Measurements from ENCODE around the gene LRRC27. TPM values are rescaled to one million over a fixed set of nuclear protein-coding genes. Genes with fewer than 3 reads are reported as not detected.

The LRRC27 gene
- polyA plus RNA-seq, 1 experiment: 9.2 TPM

- H3K27ac ChIP-seq (ENCODE audit: low read depth, low read length): no peak overlapping the region
- no peak for DNase-seq (ENCODE audit: low read depth, low spot score)
- CTCF ChIA-PET: interaction anchor here (1.4 kb wide), 1 partner anchor 46 kb away, joined by 3 read pairs; no protein-coding TSS in a partner anchor
- H3K27me3 ChIP-seq (ENCODE audit: control insufficient read depth, insufficient read depth, low read length): no peaks in the 10 kb centered on the region
- H3K9me3 ChIP-seq (ENCODE audit: control insufficient read depth, insufficient read depth, low read length): no peaks in the 10 kb centered on the region; the same call in 1 of the 2 replicates
- no peak for TF ChIP-seq CTCF (IDR thresholded peaks at IDR 0.05; ENCODE audit: low read depth, low read length)
- no peak overlapping the region for H3K4me3 ChIP-seq (ENCODE audit: low read depth, low read length)
- POLR2A ChIA-PET: no interaction called here
These were observed 76.4 kb downstream of the LRRC27 start for GRCh38 chr10:132408367-132408781.

- Histone ChIP-seq H3K4me3 (ENCODE audit: low read depth, low read length) (no peak overlapping the region), H3K27ac (ENCODE audit: low read depth, low read length) (no peak overlapping the region), H3K9me3 (ENCODE audit: control insufficient read depth, insufficient read depth, low read length) (no peaks in the 10 kb centered on the region; the same call in 1 of the 2 replicates), H3K27me3 (ENCODE audit: control insufficient read depth, insufficient read depth, low read length) (no peaks in the 10 kb centered on the region)
- CTCF ChIA-PET: interaction anchor here (1.4 kb wide), 1 partner anchor 45 kb away, joined by 3 read pairs; no protein-coding TSS in a partner anchor
- TF ChIP-seq CTCF (IDR thresholded peaks at IDR 0.05; ENCODE audit: low read depth, low read length): no peak
- no peak for DNase-seq (ENCODE audit: low read depth, low spot score)
- POLR2A ChIA-PET: no interaction called here
These were observed 77.1 kb downstream of the LRRC27 start for GRCh38 chr10:132408823-132409666.

GRCh38 chr10:132409667-132410028, 77.7 kb downstream of the LRRC27 start:
- ChIA-PET CTCF (interaction anchor here (1.0 kb wide), 1 partner anchor 186 kb away, joined by 3 read pairs; no protein-coding TSS in a partner anchor), POLR2A (no interaction called here)
- H3K9me3 ChIP-seq (ENCODE audit: control insufficient read depth, insufficient read depth, low read length): no peaks in the 10 kb centered on the region; the same call in 1 of the 2 replicates
- H3K27ac ChIP-seq (ENCODE audit: low read depth, low read length): no peak overlapping the region
- H3K4me3 ChIP-seq (ENCODE audit: low read depth, low read length): no peak overlapping the region
- no peak for DNase-seq (ENCODE audit: low read depth, low spot score)
- TF ChIP-seq CTCF (IDR thresholded peaks at IDR 0.05; ENCODE audit: low read depth, low read length): no peak
- no peaks in the 10 kb centered on the region for H3K27me3 ChIP-seq (ENCODE audit: control insufficient read depth, insufficient read depth, low read length)

- Histone ChIP-seq H3K9me3 (ENCODE audit: control insufficient read depth, insufficient read depth, low read length) (no peaks in the 10 kb centered on the region; the same call in 1 of the 2 replicates), H3K4me3 (ENCODE audit: low read depth, low read length) (no peak overlapping the region), H3K27me3 (ENCODE audit: control insufficient read depth, insufficient read depth, low read length) (no peaks in the 10 kb centered on the region), H3K27ac (ENCODE audit: low read depth, low read length) (no peak overlapping the region)
- CTCF ChIA-PET: interaction anchor here (1.0 kb wide), 1 partner anchor 186 kb away, joined by 3 read pairs; no protein-coding TSS in a partner anchor
- DNase-seq (ENCODE audit: low read depth, low spot score): no peak
- POLR2A ChIA-PET: no interaction called here
- TF ChIP-seq CTCF (IDR thresholded peaks at IDR 0.05; ENCODE audit: low read depth, low read length): no peak
These were observed 78.2 kb downstream of the LRRC27 start for GRCh38 chr10:132410056-132410778.
